Calu3 (cell line): Measurements from ENCODE around the gene RAD51B. TPM values are rescaled to one million over a fixed set of nuclear protein-coding genes. Genes with fewer than 3 reads are reported as not detected.

Experiments used
- BruUV-seq: library from RNA; stranded (reverse); fragments of 400-500 nt; replicated peaks from 2 replicates; lab custom pipeline; 2021; lab: Mats Ljungman, UMichigan
- CTCF ChIA-PET: fragments of 300-600 bp; sonication (Branson Sonifier 250); formaldehyde crosslinking; loops from one replicate; lab custom pipeline; 2022; ENCODE audit warnings: antibody characterized with exemption; lab: Charles Lee
- DNase-seq: peaks from one replicate; pipeline ENCODE4 v3.0.0; 2022
- H3K27ac Mint-ChIP-seq: one replicate; pipeline ENCODE4 v1.8.0; 2022; ENCODE audit warnings: mixed read lengths; ENCODE audit not compliant: unreplicated experiment
- H3K27me3 Mint-ChIP-seq: one replicate; pipeline ENCODE4 v1.8.0; 2022; ENCODE audit warnings: mixed read lengths; ENCODE audit not compliant: unreplicated experiment
- H3K36me3 Mint-ChIP-seq: one replicate; pipeline ENCODE4 v1.8.0; 2022; ENCODE audit warnings: mild to moderate bottlenecking, moderate library complexity, mixed read lengths; ENCODE audit not compliant: insufficient read depth, unreplicated experiment
- H3K4me1 Mint-ChIP-seq: one replicate; pipeline ENCODE4 v1.8.0; 2022; ENCODE audit warnings: mild to moderate bottlenecking, low read depth, mixed read lengths; ENCODE audit not compliant: unreplicated experiment
- H3K4me3 Mint-ChIP-seq: one replicate; pipeline ENCODE4 v1.8.0; 2022; ENCODE audit warnings: mild to moderate bottlenecking, low read depth, moderate library complexity, mixed read lengths; ENCODE audit not compliant: unreplicated experiment
- H3K9me3 Mint-ChIP-seq: one replicate; pipeline ENCODE4 v1.8.0; 2022; ENCODE audit warnings: low read depth, mixed read lengths; ENCODE audit not compliant: unreplicated experiment
- intact Hi-C: fragments of 100-400 bp; cut with micrococcal nuclease; formaldehyde crosslinking; loops from one replicate; pipeline ENCODE4 v1.10.0; 2022; ENCODE audit not compliant: unreplicated experiment
- total RNA-seq: library from RNA; stranded (reverse); gene quantifications from 2 replicates; pipeline ENCODE4 v1.2.3, GENCODE V29; 2022
- TF ChIP-seq, protein P1 (sequence below): fragments of 200-600 bp; IDR thresholded peaks from one replicate; pipeline ENCODE4 v1.8.0; 2022; ENCODE audit warnings: antibody characterized with exemption; ENCODE audit not compliant: unreplicated experiment

The RAD51B gene
- total RNA-seq, 1 experiment from 2014 or later = 24.7 TPM

GRCh38 chr14:68691792-68692118 is 872.2 kb downstream of the RAD51B start:
- CTCF ChIA-PET = interaction anchor here (1.8 kb wide), 1 partner anchor 9 kb away, joined by 5 read pairs; no protein-coding TSS in a partner anchor
- DNase-seq = no peak
- Mint-ChIP-seq H3K27ac (no peak overlapping the region), H3K9me3 (no peaks in the 10 kb centered on the region), H3K27me3 (no peaks in the 10 kb centered on the region), H3K4me1 (peaks cover 34% of the 10 kb centered on the region), H3K4me3 (no peak overlapping the region), H3K36me3 (peaks cover 3% of the 10 kb centered on the region)
- TF ChIP-seq, protein P1, sequence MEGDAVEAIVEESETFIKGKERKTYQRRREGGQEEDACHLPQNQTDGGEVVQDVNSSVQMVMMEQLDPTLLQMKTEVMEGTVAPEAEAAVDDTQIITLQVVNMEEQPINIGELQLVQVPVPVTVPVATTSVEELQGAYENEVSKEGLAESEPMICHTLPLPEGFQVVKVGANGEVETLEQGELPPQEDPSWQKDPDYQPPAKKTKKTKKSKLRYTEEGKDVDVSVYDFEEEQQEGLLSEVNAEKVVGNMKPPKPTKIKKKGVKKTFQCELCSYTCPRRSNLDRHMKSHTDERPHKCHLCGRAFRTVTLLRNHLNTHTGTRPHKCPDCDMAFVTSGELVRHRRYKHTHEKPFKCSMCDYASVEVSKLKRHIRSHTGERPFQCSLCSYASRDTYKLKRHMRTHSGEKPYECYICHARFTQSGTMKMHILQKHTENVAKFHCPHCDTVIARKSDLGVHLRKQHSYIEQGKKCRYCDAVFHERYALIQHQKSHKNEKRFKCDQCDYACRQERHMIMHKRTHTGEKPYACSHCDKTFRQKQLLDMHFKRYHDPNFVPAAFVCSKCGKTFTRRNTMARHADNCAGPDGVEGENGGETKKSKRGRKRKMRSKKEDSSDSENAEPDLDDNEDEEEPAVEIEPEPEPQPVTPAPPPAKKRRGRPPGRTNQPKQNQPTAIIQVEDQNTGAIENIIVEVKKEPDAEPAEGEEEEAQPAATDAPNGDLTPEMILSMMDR = no peak
- BruUV-seq = no TSS peak
- intact Hi-C loops = no loop called here

GRCh38 chr14:68692216-68692615 is 872.6 kb downstream of the RAD51B start:
- BruUV-seq = no TSS peak
- Mint-ChIP-seq H3K4me3 (no peak overlapping the region), H3K27me3 (no peaks in the 10 kb centered on the region), H3K9me3 (no peaks in the 10 kb centered on the region), H3K4me1 (peaks cover 30% of the 10 kb centered on the region), H3K27ac (no peak overlapping the region), H3K36me3 (peaks cover 3% of the 10 kb centered on the region)
- no peak for DNase-seq
- intact Hi-C loops = no loop called here
- CTCF ChIA-PET = interaction anchor here (1.8 kb wide), 1 partner anchor 9 kb away, joined by 5 read pairs; no protein-coding TSS in a partner anchor
- TF ChIP-seq, protein P1 = no peak

GRCh38 chr14:68692916-68693771 is 873.6 kb downstream of the RAD51B start:
- no TSS peak for BruUV-seq
- H3K27ac Mint-ChIP-seq = no peak overlapping the region
- intact Hi-C loops = no loop called here
- CTCF ChIA-PET = interaction anchor here (1.8 kb wide), 1 partner anchor 10 kb away, joined by 5 read pairs; no protein-coding TSS in a partner anchor
- peaks cover 3% of the 10 kb centered on the region for H3K36me3 Mint-ChIP-seq
- TF ChIP-seq, protein P1 = no peak
- no peak overlapping the region for H3K4me3 Mint-ChIP-seq
- H3K9me3 Mint-ChIP-seq = no peaks in the 10 kb centered on the region
- peaks cover 21% of the 10 kb centered on the region for H3K4me1 Mint-ChIP-seq
- no peaks in the 10 kb centered on the region for H3K27me3 Mint-ChIP-seq
- no peak for DNase-seq

DNA sequence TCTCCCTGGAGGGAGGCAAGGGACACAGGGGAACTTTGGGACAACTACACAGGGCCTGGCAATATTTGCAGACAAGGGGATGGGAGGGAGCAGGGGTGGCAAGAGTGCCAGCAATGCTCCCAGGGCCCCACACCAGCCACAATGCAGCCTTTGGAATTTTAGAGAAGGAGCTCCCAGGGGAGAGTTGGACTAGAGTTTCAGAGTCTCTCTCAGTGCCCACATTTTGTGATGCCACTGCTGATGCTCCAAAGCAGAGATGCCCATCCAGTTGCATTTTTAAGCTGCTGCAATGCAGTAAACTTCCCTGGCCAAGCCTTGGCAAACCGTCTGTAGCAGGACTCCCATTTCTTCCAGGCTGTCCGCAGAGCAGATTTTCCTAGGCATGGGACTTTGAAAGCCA is 874.3 kb downstream of the RAD51B start:
- CTCF ChIA-PET = no interaction called here
- DNase-seq = no peak
- no TSS peak for BruUV-seq
- Mint-ChIP-seq H3K4me1 (peaks cover 20% of the 10 kb centered on the region), H3K27me3 (no peaks in the 10 kb centered on the region), H3K27ac (no peak overlapping the region), H3K9me3 (no peaks in the 10 kb centered on the region), H3K36me3 (peaks cover 3% of the 10 kb centered on the region), H3K4me3 (no peak overlapping the region)
- TF ChIP-seq, protein P1 = no peak
- intact Hi-C loops = no loop called here
